ENCODE results near the gene SOX6.
A peak's percentile ranks its signal among the peaks of the same experiment; 100 is the strongest.

SOX6 gene

GRCh38 chr11:16136792-16137390, 219.5 kb downstream of the SOX6 start:
- no peak for TF ChIP-seq CTCF (IDR thresholded peaks at IDR 0.05; ENCODE audit: low read depth, low read length)
- no peak for DNase-seq (ENCODE audit: low read depth in 2 of 2)
- H3K4me3 ChIP-seq (replicated peaks in 1 of 2; ENCODE audit: low read depth in 2 of 2, low read length in 2 of 2) = no peak overlapping the region

- H3K4me3 ChIP-seq (replicated peaks in 1 of 2; ENCODE audit: low read depth in 2 of 2, low read length in 2 of 2) = no peak overlapping the region
Observed at GRCh38 chr11:16133867-16134266, 222.5 kb downstream of the SOX6 start.

GRCh38 chr11:16127732-16128131, 228.6 kb downstream of the SOX6 start:
- no peak for DNase-seq (ENCODE audit: low read depth in 2 of 2)
- no peak overlapping the region for H3K4me3 ChIP-seq (replicated peaks in 1 of 2; ENCODE audit: low read depth in 2 of 2, low read length in 2 of 2)
- no peak for TF ChIP-seq CTCF (IDR thresholded peaks at IDR 0.05; ENCODE audit: low read depth, low read length)

More at GRCh38 chr11:16133867-16134266, 222.5 kb downstream of the SOX6 start:
- no peak for DNase-seq (ENCODE audit: low read depth in 2 of 2)
- no peak for TF ChIP-seq CTCF (IDR thresholded peaks at IDR 0.05; ENCODE audit: low read depth, low read length)

- TF ChIP-seq CTCF (IDR thresholded peaks at IDR 0.05; ENCODE audit: low read depth, low read length) = no peak
- H3K4me3 ChIP-seq (replicated peaks in 1 of 2; ENCODE audit: low read depth in 2 of 2, low read length in 2 of 2) = no peak overlapping the region
- peak in 1 of 2 donors; percentile 26 for DNase-seq (ENCODE audit: low read depth in 2 of 2)
Observed at GRCh38 chr11:16126362-16126761, 230.0 kb downstream of the SOX6 start.

GRCh38 chr11:16125796-16126195, 230.6 kb downstream of the SOX6 start:
- no peak overlapping the region for H3K4me3 ChIP-seq (replicated peaks in 1 of 2; ENCODE audit: low read depth in 2 of 2, low read length in 2 of 2)
- TF ChIP-seq CTCF (IDR thresholded peaks at IDR 0.05; ENCODE audit: low read depth, low read length) = no peak
- no peak for DNase-seq (ENCODE audit: low read depth in 2 of 2)

- TF ChIP-seq CTCF (IDR thresholded peaks at IDR 0.05; ENCODE audit: low read depth, low read length) = no peak
- DNase-seq (ENCODE audit: low read depth in 2 of 2) = no peak
- H3K4me3 ChIP-seq (replicated peaks in 1 of 2; ENCODE audit: low read depth in 2 of 2, low read length in 2 of 2) = no peak overlapping the region
Observed at GRCh38 chr11:16124390-16124789, 232.0 kb downstream of the SOX6 start.

GRCh38 chr11:16121853-16122252, 234.5 kb downstream of the SOX6 start:
- no peak for TF ChIP-seq CTCF (IDR thresholded peaks at IDR 0.05; ENCODE audit: low read depth, low read length)
- H3K4me3 ChIP-seq (replicated peaks in 1 of 2; ENCODE audit: low read depth in 2 of 2, low read length in 2 of 2) = no peak overlapping the region
- no peak for DNase-seq (ENCODE audit: low read depth in 2 of 2)

All from cardiac fibroblast (primary cell).